HepG2 (cell line): ENCODE data around the gene MAS1L. TPM values are rescaled to one million over a fixed set of nuclear protein-coding genes. Genes with fewer than 3 reads are reported as not detected.

ENCODE experiments used
- ATAC-seq: fragments of 200-7000 bp; cut with Tn5 transposase; 3 replicates; pipeline ENCODE4 v1.9.1; 2020; ENCODE audit warnings: mild to moderate bottlenecking, moderate library complexity
- BruUV-seq: library from RNA; stranded (reverse); fragments of 400-500 nt; replicated peaks from 2 replicates; lab custom pipeline; 2021; lab: Mats Ljungman, UMichigan
- CTCF ChIA-PET: fragments of 300-600 bp; formaldehyde crosslinking; extraction: SDS; loops from one replicate; lab custom pipeline; 2021; ENCODE audit warnings: low total read pairs, inconsistent platforms, low intra/inter-chr PET ratio; lab: Yijun Ruan, JAX
- POLR2A ChIA-PET: fragments of 350-600 bp; sonication (Branson Sonifier 250); formaldehyde crosslinking; loops from one replicate; lab custom pipeline; 2020; ENCODE audit warnings: antibody characterized with exemption, inconsistent platforms; lab: Yijun Ruan, JAX
- DNase-seq: peaks from one replicate; pipeline ENCODE4 v3.0.0-alpha.2; 2015; ENCODE audit warnings: low spot score
- FAIRE-seq: peaks from 3 replicates; lab custom pipeline; 2011; peaks lifted over from hg19 to GRCh38; lab: Jason Lieb, UNC
- H2AFZ ChIP-seq: one replicate; pipeline ENCODE4 v1.6.1; 2011; ENCODE audit warnings: low read length, inconsistent platforms
- H3K27ac ChIP-seq: fragments of 300-600 bp; 3 replicates; pipeline ENCODE4 v1.8.0; 2011; ENCODE audit warnings: mixed run types, mild to moderate bottlenecking, mixed read lengths, low read length, inconsistent platforms; ENCODE audit not compliant: insufficient read depth; ENCODE audit errors: extremely low read length
- H3K27me3 ChIP-seq, 2 experiments: fragments of 200-600 bp in 1 of 2; 2 replicates in 1 of 2; 3 replicates in 1 of 2; pipeline versions ENCODE4 v1.6.0 to v1.8.0; 2011; ENCODE audit warnings: low read length in 2 of 2, mild to moderate bottlenecking in 2 of 2, moderate library complexity in 2 of 2, inconsistent platforms in 1 of 2; ENCODE audit not compliant: insufficient read depth in 2 of 2, control insufficient read depth in 1 of 2
- H3K36me3 ChIP-seq, 2 experiments: fragments of 200-600 bp in 1 of 2; replicated peaks in 1 of 2; 2 replicates in 1 of 2; 3 replicates in 1 of 2; pipeline versions ENCODE4 v1.5.1 to v1.8.0; 2011; ENCODE audit warnings: low read length in 2 of 2, inconsistent platforms in 1 of 2; ENCODE audit not compliant: insufficient read depth in 2 of 2, control insufficient read depth in 1 of 2
- H3K4me1 ChIP-seq: 2 replicates; pipeline ENCODE4 v1.5.1; 2012; ENCODE audit warnings: low read length, inconsistent platforms; ENCODE audit not compliant: insufficient read depth
- H3K4me2 ChIP-seq: 2 replicates; pipeline ENCODE4 v1.6.0; 2011; ENCODE audit warnings: low read depth, low read length, inconsistent platforms
- H3K4me3 ChIP-seq, 3 experiments: fragments of 200-600 bp in 1 of 3; sonication (generic), shearing (Covaris generic) in 1 of 3; replicated peaks in 1 of 3; 2 replicates each; pipeline ENCODE4 v1.5.1; 2011 to 2016; ENCODE audit warnings: low read length in 3 of 3, inconsistent platforms in 2 of 3, low read depth in 2 of 3, mild to moderate bottlenecking in 2 of 3, control low read depth in 1 of 3, mixed read lengths in 1 of 3; ENCODE audit not compliant: insufficient read depth in 1 of 3
- H3K79me2 ChIP-seq: one replicate; pipeline ENCODE4 v1.6.1; 2011; ENCODE audit warnings: low read length, inconsistent platforms; ENCODE audit not compliant: insufficient read depth
- H3K9ac ChIP-seq: 2 replicates; pipeline ENCODE4 v1.6.0; 2011; ENCODE audit warnings: mild to moderate bottlenecking, low read depth, low read length, inconsistent platforms; ENCODE audit not compliant: insufficient read depth
- H3K9me3 ChIP-seq: 2 replicates; pipeline ENCODE4 v1.5.1; 2012; ENCODE audit warnings: mild to moderate bottlenecking, low read length
- H4K20me1 ChIP-seq: 2 replicates; pipeline ENCODE4 v1.6.0; 2011; ENCODE audit warnings: inconsistent platforms, mild to moderate bottlenecking, low read length, moderate library complexity; ENCODE audit not compliant: insufficient read depth
- BRF2 ChIP-seq: sonication (generic); formaldehyde crosslinking; IDR thresholded peaks from 2 replicates; pipeline ENCODE4 v1.8.1; 2022; ENCODE audit warnings: mild to moderate bottlenecking, missing genetic modification reagents
- CSRNP2 ChIP-seq: sonication (generic); formaldehyde crosslinking; conservative IDR thresholded peaks from 2 replicates; pipeline ENCODE4 v1.8.0; 2022; ENCODE audit warnings: low read depth, missing genetic modification reagents
- HNRNPUL1 ChIP-seq: fragments of 200-400 bp; formaldehyde crosslinking; IDR thresholded peaks from 2 replicates; pipeline ENCODE4 v1.6.1; 2017; ENCODE audit warnings: low read depth, mild to moderate bottlenecking, low read length, moderate library complexity
- LCORL ChIP-seq, 2 experiments: fragments of 450-650 bp in 1 of 2; sonication (generic) in 1 of 2; formaldehyde crosslinking in 1 of 2; IDR thresholded peaks; 2 replicates each; pipeline versions ENCODE4 v1.5.0 to v1.6.1; 2017 to 2020; ENCODE audit warnings: antibody characterized with exemption in 1 of 2, missing genetic modification reagents in 1 of 2
- RERE ChIP-seq: IDR thresholded peaks from 2 replicates; pipeline ENCODE4 v1.6.1; 2016; ENCODE audit warnings: low read depth, missing genetic modification reagents, missing compliant biosample characterization
- SALL2 ChIP-seq: sonication (generic); formaldehyde crosslinking; IDR thresholded peaks from 2 replicates; pipeline ENCODE4 v1.8.1; 2023; ENCODE audit warnings: mild to moderate bottlenecking, missing genetic modification reagents, inconsistent platforms
- UBTF ChIP-seq: sonication (generic); formaldehyde crosslinking; IDR thresholded peaks from 2 replicates; pipeline ENCODE4 v1.4.0; 2020; ENCODE audit warnings: mild to moderate bottlenecking, missing genetic modification reagents
- ZNF549 ChIP-seq: sonication (generic); formaldehyde crosslinking; IDR thresholded peaks from 2 replicates; pipeline ENCODE4 v1.5.0; 2020; ENCODE audit warnings: missing genetic modification reagents
- ZSCAN5A ChIP-seq: sonication (generic); formaldehyde crosslinking; IDR thresholded peaks from 2 replicates; pipeline ENCODE4 v1.8.0; 2022; ENCODE audit warnings: mild to moderate bottlenecking, missing genetic modification reagents, borderline replicate concordance
- WGBS: methylation state at CpG from one replicate; pipeline ENCODE4 v1.1.6; 2017; ENCODE audit warnings: low lambda C conversion rate; 5-methylcytosine and 5-hydroxymethylcytosine counted together
- in situ Hi-C: cut with HindIII; loops from 2 replicates; pipeline ENCODE4 v1.10.0; 2017; ENCODE audit warnings: low pct_unique_long_range_greater_than_20kb; ENCODE audit not compliant: extremely low pct_ligation_motif_present
- intact Hi-C: fragments of 100-400 bp; cut with micrococcal nuclease; formaldehyde crosslinking; loops from one replicate; pipeline ENCODE4 v1.10.0; 2022; ENCODE audit not compliant: unreplicated experiment
- polyA plus RNA-seq, 8 experiments: library from polyadenylated mRNA; depleted of rRNA in 3 of 8; stranded (reverse) in 7 of 8; unstranded in 1 of 8; fragments of >200 nt; fragmentation: Illumina TruSeq in 4 of 8; extraction: Trizol in 4 of 8; gene quantifications; 2 replicates each; pipeline versions ENCODE4 v1.2.1 to v1.2.3, GENCODE V29; 2011 to 2016; ENCODE audit warnings: low read depth in 4 of 8, missing spikeins in 1 of 8, mixed read lengths in 1 of 8; ENCODE audit not compliant: insufficient read depth in 1 of 8
- total RNA-seq, 5 experiments: library from RNA; depleted of rRNA; stranded (reverse); fragments of >200 nt; fragmentation: Illumina TruSeq; extraction: Trizol; gene quantifications; 2 replicates each; pipeline ENCODE4 v1.2.3, GENCODE V29; 2016; ENCODE audit warnings: low read depth in 1 of 5

Gene MAS1L
- total and polyA plus RNA-seq, 2 of the 13 experiments (the other 11 are each of a cell fraction or from before 2014, with no cell fraction given): not detected

GRCh38 chr6:29532320-29532951, 44.7 kb upstream of the MAS1L start:
- ATAC-seq (no peak), FAIRE-seq (no peak), DNase-seq (no peak)
- no peak overlapping the region for H3K27ac ChIP-seq
- no peaks in the 10 kb centered on the region for H3K9me3 ChIP-seq
- H4K20me1 ChIP-seq: no peaks in the 10 kb centered on the region
- no peak overlapping the region for H3K4me3 ChIP-seq
- H3K79me2 ChIP-seq: no peaks in the 10 kb centered on the region
- intact Hi-C loops: no loop called here
- no peak overlapping the region for H3K4me2 ChIP-seq
- ChIA-PET CTCF (no interaction called here), POLR2A (no interaction called here)
- in situ Hi-C loops: no loop called here
- no peak overlapping the region for H2AFZ ChIP-seq
- H3K4me1 ChIP-seq: no peaks in the 10 kb centered on the region
- H3K36me3 ChIP-seq: no peaks in the 10 kb centered on the region
- no peaks in the 10 kb centered on the region for H3K27me3 ChIP-seq
- H3K9ac ChIP-seq: no peak overlapping the region
- WGBS: 0% methylated on average over 1 of the region's 2 CpGs
- BruUV-seq: no TSS peak
- no peak for TF ChIP-seq ZSCAN5A (CRISPR knock-in tag)
- TF ChIP-seq SALL2 (CRISPR knock-in tag): no peak
- TF ChIP-seq ZNF549: no peak
- TF ChIP-seq BRF2 (CRISPR knock-in tag): no peak
- no peak for TF ChIP-seq CSRNP2 (CRISPR knock-in tag)
- TF ChIP-seq UBTF (CRISPR knock-in tag): no peak
- TF ChIP-seq LCORL (IDR thresholded peaks at IDR 0.05): no peak
- TF ChIP-seq LCORL (CRISPR knock-in tag; IDR thresholded peaks at IDR 0.05): no peak
- no peak for TF ChIP-seq RERE (CRISPR knock-in tag)
- no peak for TF ChIP-seq HNRNPUL1
